Peyer's patch (tissue), 4 donors: ENCODE data around the gene WDR35.

Experiments used
- POLR2A ChIP-seq, 2 donors: fragments of 450-650 bp; IDR thresholded peaks; one replicate each; pipeline ENCODE4 v1.5.1; 2017; ENCODE audit warnings: antibody characterized with exemption in 2 of 2, mild to moderate bottlenecking in 2 of 2, moderate library complexity in 2 of 2
- TF ChIP-seq, protein P1 (sequence below), 6 experiments: fragments of 450-650 bp in 4 of 6; fragments of 200-600 bp in 2 of 6; sonication (generic) in 1 of 6; IDR thresholded peaks; one replicate each; pipeline ENCODE4 v1.5.1; 2017 to 2019; ENCODE audit warnings: antibody characterized with exemption in 6 of 6, mild to moderate bottlenecking in 3 of 6, moderate library complexity in 1 of 6

DNA sequence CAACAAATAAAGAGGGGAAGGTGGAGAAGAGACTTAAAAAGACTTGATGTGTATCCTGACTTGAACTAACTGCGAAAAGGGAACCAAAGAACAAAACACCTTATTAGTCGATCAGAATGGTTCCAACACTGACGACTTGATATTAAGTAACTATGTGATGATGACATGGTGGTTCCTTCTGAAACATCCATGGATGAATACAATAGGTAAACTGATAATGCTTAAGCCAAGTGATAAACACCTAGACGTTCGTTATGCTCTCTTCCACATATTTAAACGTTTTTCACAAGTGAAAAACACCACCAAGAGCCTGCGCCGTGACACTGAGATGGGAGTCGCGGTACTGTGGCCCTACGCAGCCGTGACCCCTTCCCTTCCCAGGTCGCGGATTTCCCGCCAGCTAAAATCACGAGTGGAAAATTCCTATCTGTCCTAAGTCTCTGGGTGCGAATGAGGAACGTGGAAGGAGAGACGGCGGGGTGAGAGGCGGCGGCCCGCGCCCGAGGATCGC lies 88.9 kb downstream of the WDR35 start:
- TF ChIP-seq, protein P1, sequence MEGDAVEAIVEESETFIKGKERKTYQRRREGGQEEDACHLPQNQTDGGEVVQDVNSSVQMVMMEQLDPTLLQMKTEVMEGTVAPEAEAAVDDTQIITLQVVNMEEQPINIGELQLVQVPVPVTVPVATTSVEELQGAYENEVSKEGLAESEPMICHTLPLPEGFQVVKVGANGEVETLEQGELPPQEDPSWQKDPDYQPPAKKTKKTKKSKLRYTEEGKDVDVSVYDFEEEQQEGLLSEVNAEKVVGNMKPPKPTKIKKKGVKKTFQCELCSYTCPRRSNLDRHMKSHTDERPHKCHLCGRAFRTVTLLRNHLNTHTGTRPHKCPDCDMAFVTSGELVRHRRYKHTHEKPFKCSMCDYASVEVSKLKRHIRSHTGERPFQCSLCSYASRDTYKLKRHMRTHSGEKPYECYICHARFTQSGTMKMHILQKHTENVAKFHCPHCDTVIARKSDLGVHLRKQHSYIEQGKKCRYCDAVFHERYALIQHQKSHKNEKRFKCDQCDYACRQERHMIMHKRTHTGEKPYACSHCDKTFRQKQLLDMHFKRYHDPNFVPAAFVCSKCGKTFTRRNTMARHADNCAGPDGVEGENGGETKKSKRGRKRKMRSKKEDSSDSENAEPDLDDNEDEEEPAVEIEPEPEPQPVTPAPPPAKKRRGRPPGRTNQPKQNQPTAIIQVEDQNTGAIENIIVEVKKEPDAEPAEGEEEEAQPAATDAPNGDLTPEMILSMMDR (IDR thresholded peaks at IDR 0.05), result no peak
- TF ChIP-seq POLR2A (IDR thresholded peaks at IDR 0.05), result no peak
